Lung (tissue), 16 donors: ENCODE measurements around the gene TNFRSF13B. TPM values are rescaled to one million over a fixed set of nuclear protein-coding genes. Genes with fewer than 3 reads are reported as not detected.

Experiments used
- ATAC-seq: fragments of 200-7000 bp; cut with Tn5 transposase; one replicate; pipeline ENCODE4 v1.9.1; 2020; ENCODE audit warnings: moderate number of reproducible peaks; ENCODE audit not compliant: insufficient read depth, low FRiP score
- DNase-seq, 3 donors: peaks; one replicate each; pipeline ENCODE4 v3.0.0-alpha.2; 2013 to 2017
- H3K27ac ChIP-seq, 2 donors: one replicate each; pipeline ENCODE4 v1.5.1; 2013; ENCODE audit warnings: mild to moderate bottlenecking in 2 of 2, moderate library complexity in 2 of 2, control low read depth in 1 of 2, inconsistent platforms in 1 of 2, low read depth in 1 of 2, low read length in 1 of 2
- H3K27me3 ChIP-seq, 3 donors: one replicate each; pipeline ENCODE4 v1.5.1; 2013; ENCODE audit warnings: low read length in 2 of 3; ENCODE audit not compliant: control insufficient read depth in 3 of 3, insufficient read depth in 3 of 3
- H3K36me3 ChIP-seq, 4 donors: one replicate each; pipeline ENCODE4 v1.5.1; 2013; ENCODE audit warnings: low read length in 4 of 4, mild to moderate bottlenecking in 1 of 4, moderate library complexity in 1 of 4; ENCODE audit not compliant: control insufficient read depth in 4 of 4, insufficient read depth in 4 of 4
- H3K4me1 ChIP-seq, 5 donors: one replicate each; pipeline ENCODE4 v1.5.1; 2013; ENCODE audit warnings: low read length in 5 of 5, mild to moderate bottlenecking in 2 of 5, moderate library complexity in 1 of 5; ENCODE audit not compliant: control insufficient read depth in 5 of 5, insufficient read depth in 5 of 5
- H3K4me3 ChIP-seq: one replicate; pipeline ENCODE4 v1.5.1; 2013; ENCODE audit warnings: mild to moderate bottlenecking, control low read depth, moderate library complexity
- H3K9ac ChIP-seq, 2 donors: one replicate each; pipeline ENCODE4 v1.5.1; 2013; ENCODE audit warnings: low read length in 2 of 2, control low read depth in 1 of 2; ENCODE audit not compliant: insufficient read depth in 1 of 2
- H3K9me3 ChIP-seq, 4 donors: one replicate each; pipeline ENCODE4 v1.5.1; 2013; ENCODE audit warnings: low read length in 3 of 4, mild to moderate bottlenecking in 1 of 4, moderate library complexity in 1 of 4; ENCODE audit not compliant: control insufficient read depth in 4 of 4, insufficient read depth in 3 of 4
- CTCF ChIP-seq: IDR thresholded peaks from 2 replicates; pipeline ENCODE4 v1.5.1; 2012; ENCODE audit warnings: mild to moderate bottlenecking; ENCODE audit errors: control extremely low read depth, extremely low read depth
- WGBS, 2 donors: extraction: QIAGEN DNeasy Blood & Tissue Kit; methylation state at CpG; one replicate each; pipeline ENCODE4 v1.1.7; 2013; 5-methylcytosine and 5-hydroxymethylcytosine counted together
- long read RNA-seq, 5 donors: transcript quantifications; one replicate each; lab custom pipeline, GENCODE V29; 2026
- polyA plus RNA-seq, 2 donors: library from polyadenylated mRNA; stranded (reverse); fragments of 200-250 nt; gene quantifications; one replicate each; pipeline ENCODE4 v1.2.1, GENCODE V29; 2013
- total RNA-seq, 2 donors: library from RNA; depleted of rRNA in 1 of 2; stranded (reverse); fragments of >200 nt in 1 of 2; gene quantifications; one replicate each; pipeline ENCODE4 v1.2.1, GENCODE V29; 2014 to 2021
- donor health status: control.
- donor health status: control.
- donor health status: Bipolar disorder and iron deficiency.
- donor health status: healthy.
- donor health status: DM: yes; HTN: yes; CAD: no.

The TNFRSF13B gene
- under 1 TPM; 0.34 to 0.61 TPM for total RNA-seq
- 1 to 10 TPM in 1 of 2 donors, under 1 TPM in 1; 0.08 to 1.4 TPM for polyA plus RNA-seq
- long read RNA-seq, donor 1, result 0 reads
- long read RNA-seq, donor 2, result 0 reads
- long read RNA-seq, donor 3, result 0 reads
- long read RNA-seq, donor 4, result 0 reads
- long read RNA-seq, donor 5, result 0 reads

GRCh38 chr17:16971458-16972338 lies at the start of gene TNFRSF13B:
TNFRSF13B (minus strand) TSS chr17:16972118; CDS start chr17:16972075, 43 bp downstream.
- TF ChIP-seq CTCF, result no peak
- DNase-seq (no peak), ATAC-seq (no peak)
- Histone ChIP-seq H3K4me3 (no peak within 1 kb of the TSS), H3K27ac (no peak within 1 kb of the TSS), H3K9ac (no peak within 1 kb of the TSS), H3K36me3 (no peaks in the 10 kb centered on the region), H3K4me1 (no peaks in the 10 kb centered on the region), H3K27me3 (peaks cover 0 to 2% (median 0%) of the 10 kb centered on the region in 3 donors), H3K9me3 (no peaks in the 10 kb centered on the region)
- WGBS, 2 donors, result 93 to 96% methylated on average over 17 of the region's 17 CpGs

- DNase-seq, result peak; percentile 77 to 79 (median 79)
- Histone ChIP-seq H3K27me3 (no peaks in the 10 kb centered on the region), H3K27ac (peak overlapping the region in 1 of 2 donors; percentile 78), H3K4me1 (peaks cover 0 to 31% (median 23%) of the 10 kb centered on the region in 5 donors), H3K9me3 (no peaks in the 10 kb centered on the region), H3K9ac (no peak overlapping the region), H3K4me3 (no peak overlapping the region), H3K36me3 (no peaks in the 10 kb centered on the region)
- peak; percentile 77 for ATAC-seq
- TF ChIP-seq CTCF, result no peak
- WGBS, 2 donors, result 59 to 91% methylated on average over 14 to 15 of the region's 15 CpGs
Measured at GRCh38 chr17:17021194-17021863, 49.4 kb upstream of the TNFRSF13B start.

GRCh38 chr17:17020821-17021193 lies 48.9 kb upstream of the TNFRSF13B start:
- H3K9me3 ChIP-seq, result no peaks in the 10 kb centered on the region
- no peak overlapping the region for H3K4me3 ChIP-seq
- ATAC-seq (no peak), DNase-seq (no peak)
- H3K36me3 ChIP-seq, result no peaks in the 10 kb centered on the region
- peak overlapping the region in 1 of 2 donors; percentile 78 for H3K27ac ChIP-seq
- no peaks in the 10 kb centered on the region for H3K27me3 ChIP-seq
- peaks cover 0 to 26% (median 21%) of the 10 kb centered on the region in 5 donors for H3K4me1 ChIP-seq
- 92 to 97% methylated on average over 8 of the region's 8 CpGs for WGBS, 2 donors
- H3K9ac ChIP-seq, result no peak overlapping the region
- no peak for TF ChIP-seq CTCF
